ENCODE measurements around the gene LSR. TPM values are rescaled to one million over a fixed set of nuclear protein-coding genes. Genes with fewer than 3 reads are reported as not detected.

The LSR gene
- total and polyA plus RNA-seq, 2 experiments from 2014 or later: 116 to 212 TPM

DNA sequence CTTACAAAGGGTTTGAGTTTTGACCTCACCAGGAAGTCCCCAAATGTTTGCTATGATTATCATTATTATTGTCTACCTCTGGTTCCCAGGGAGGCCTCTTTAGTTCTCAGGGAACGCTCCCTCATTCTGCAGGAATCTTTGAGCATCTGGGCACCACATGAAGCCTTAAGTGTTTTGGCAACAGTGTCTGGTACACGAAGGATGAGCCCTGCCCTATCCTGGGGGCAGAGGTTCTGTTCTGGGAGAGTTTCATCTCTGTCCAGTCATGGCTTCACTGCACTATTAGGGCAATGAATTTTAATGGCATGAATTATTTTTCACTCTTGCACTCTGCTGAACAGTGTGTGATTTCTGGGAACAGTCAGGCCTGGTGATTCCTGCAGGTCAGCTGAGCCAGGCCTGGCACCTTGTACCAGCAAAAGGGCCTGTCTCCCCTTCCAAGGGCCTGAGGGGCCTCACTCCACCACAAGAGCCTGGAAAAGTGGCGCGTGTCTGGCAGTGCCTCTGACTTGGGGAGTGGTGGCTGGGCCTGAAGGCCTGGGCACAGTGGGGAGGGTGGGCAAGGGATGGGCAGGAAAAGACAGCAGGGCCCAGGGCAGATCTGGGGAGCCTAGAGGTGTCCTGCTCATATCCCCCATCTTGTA lies 24.8 kb upstream of the LSR start (continued):
- TF ChIP-seq, protein P1, sequence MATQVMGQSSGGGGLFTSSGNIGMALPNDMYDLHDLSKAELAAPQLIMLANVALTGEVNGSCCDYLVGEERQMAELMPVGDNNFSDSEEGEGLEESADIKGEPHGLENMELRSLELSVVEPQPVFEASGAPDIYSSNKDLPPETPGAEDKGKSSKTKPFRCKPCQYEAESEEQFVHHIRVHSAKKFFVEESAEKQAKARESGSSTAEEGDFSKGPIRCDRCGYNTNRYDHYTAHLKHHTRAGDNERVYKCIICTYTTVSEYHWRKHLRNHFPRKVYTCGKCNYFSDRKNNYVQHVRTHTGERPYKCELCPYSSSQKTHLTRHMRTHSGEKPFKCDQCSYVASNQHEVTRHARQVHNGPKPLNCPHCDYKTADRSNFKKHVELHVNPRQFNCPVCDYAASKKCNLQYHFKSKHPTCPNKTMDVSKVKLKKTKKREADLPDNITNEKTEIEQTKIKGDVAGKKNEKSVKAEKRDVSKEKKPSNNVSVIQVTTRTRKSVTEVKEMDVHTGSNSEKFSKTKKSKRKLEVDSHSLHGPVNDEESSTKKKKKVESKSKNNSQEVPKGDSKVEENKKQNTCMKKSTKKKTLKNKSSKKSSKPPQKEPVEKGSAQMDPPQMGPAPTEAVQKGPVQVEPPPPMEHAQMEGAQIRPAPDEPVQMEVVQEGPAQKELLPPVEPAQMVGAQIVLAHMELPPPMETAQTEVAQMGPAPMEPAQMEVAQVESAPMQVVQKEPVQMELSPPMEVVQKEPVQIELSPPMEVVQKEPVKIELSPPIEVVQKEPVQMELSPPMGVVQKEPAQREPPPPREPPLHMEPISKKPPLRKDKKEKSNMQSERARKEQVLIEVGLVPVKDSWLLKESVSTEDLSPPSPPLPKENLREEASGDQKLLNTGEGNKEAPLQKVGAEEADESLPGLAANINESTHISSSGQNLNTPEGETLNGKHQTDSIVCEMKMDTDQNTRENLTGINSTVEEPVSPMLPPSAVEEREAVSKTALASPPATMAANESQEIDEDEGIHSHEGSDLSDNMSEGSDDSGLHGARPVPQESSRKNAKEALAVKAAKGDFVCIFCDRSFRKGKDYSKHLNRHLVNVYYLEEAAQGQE (IDR thresholded peaks at IDR 0.05; ENCODE audit: unreplicated experiment): no peak
- TF ChIP-seq ZNF331 (CRISPR knock-in tag; IDR thresholded peaks at IDR 0.05; ENCODE audit: low read depth) (no peak), ZNF114 (CRISPR knock-in tag; IDR thresholded peaks at IDR 0.05) (no peak), NANOG (IDR thresholded peaks at IDR 0.05; ENCODE audit: borderline replicate concordance) (no peak), POLR2AphosphoS5 (IDR thresholded peaks at IDR 0.05; ENCODE audit: low read depth) (no peak), EZH2phosphoT487 (IDR thresholded peaks at IDR 0.05; ENCODE audit: unreplicated experiment) (no peak), JUNB (IDR thresholded peaks at IDR 0.05; ENCODE audit: unreplicated experiment) (no peak)

DNA sequence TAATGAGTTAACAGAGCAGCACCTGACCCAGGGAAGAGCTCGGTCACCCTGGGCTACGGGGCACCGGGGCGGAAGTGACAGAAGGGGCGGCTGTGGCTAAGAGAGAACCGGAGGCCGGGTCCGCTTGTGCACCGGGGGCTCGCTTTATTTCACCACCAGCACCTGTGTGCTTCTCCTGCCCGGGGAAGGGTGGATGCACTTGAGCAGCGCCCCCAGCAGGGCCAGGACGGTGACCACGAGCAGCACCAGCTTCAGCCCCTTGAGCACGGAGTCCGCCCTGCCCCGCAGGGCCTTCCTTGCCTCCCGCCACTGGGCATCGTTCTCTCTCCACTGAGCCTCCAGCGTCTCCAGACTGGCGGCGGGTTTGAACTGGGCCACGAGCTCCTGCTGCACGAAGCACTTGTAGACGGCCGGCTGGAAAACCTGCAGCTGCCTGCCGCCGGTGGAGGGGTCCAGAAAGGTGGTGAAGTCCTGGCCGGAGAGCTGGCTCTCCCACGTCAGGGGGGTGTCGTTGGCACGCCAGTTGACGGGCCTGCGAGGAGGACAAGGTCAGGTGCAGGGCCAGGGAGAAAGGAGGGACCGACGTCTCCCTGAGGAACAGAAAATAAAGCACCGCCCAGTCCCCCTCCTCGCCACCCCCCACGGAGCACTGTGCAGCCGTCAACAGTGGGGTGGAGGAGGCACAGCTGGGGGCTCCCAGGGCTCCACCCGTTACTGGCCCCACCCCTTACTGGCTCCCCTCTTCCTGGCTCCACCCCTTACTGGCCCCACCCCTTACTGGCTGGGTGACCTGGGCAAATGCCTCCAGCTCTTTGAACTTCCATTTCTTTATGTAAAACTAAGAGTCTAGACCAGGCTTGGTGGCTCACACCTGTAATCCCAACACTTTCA lies 23.9 kb upstream of the LSR start:
- Histone ChIP-seq H4K20me1 (replicated peaks; ENCODE audit: insufficient read depth) (no peaks in the 10 kb centered on the region), H3K36me3 (ENCODE audit: insufficient read depth) (no peaks in the 10 kb centered on the region; the same call in 1 of the 2 replicates), H2AFZ (peak overlapping the region; percentile 96), H3K27me3 (ENCODE audit: insufficient read depth) (no peaks in the 10 kb centered on the region), H3K4me2 (peak overlapping the region; percentile 79), H3K4me1 (ENCODE audit: insufficient read depth) (no peaks in the 10 kb centered on the region), H3K27ac (ENCODE audit: low read depth) (no peak overlapping the region), H3K4me3 (peak overlapping the region; percentile 50; the same call in 1 of the 2 replicates), H3F3A (replicated peaks; ENCODE audit: low read depth) (no peaks in the 10 kb centered on the region), H3K9me2 (ENCODE audit: insufficient read depth) (peaks cover 10% of the 10 kb centered on the region; the same call in 1 of the 2 replicates), H3K79me2 (replicated peaks; ENCODE audit: insufficient read depth) (no peaks in the 10 kb centered on the region)
- peak; percentile 76 for DNase-seq (ENCODE audit: low spot score)
- no peak overlapping the region for H3K4me3 Mint-ChIP-seq
- TF ChIP-seq, protein P2, sequence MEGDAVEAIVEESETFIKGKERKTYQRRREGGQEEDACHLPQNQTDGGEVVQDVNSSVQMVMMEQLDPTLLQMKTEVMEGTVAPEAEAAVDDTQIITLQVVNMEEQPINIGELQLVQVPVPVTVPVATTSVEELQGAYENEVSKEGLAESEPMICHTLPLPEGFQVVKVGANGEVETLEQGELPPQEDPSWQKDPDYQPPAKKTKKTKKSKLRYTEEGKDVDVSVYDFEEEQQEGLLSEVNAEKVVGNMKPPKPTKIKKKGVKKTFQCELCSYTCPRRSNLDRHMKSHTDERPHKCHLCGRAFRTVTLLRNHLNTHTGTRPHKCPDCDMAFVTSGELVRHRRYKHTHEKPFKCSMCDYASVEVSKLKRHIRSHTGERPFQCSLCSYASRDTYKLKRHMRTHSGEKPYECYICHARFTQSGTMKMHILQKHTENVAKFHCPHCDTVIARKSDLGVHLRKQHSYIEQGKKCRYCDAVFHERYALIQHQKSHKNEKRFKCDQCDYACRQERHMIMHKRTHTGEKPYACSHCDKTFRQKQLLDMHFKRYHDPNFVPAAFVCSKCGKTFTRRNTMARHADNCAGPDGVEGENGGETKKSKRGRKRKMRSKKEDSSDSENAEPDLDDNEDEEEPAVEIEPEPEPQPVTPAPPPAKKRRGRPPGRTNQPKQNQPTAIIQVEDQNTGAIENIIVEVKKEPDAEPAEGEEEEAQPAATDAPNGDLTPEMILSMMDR (conservative IDR thresholded peaks at IDR 0.05; ENCODE audit: low read depth in 2 of 2): peak; percentile 49 to 77
- TF ChIP-seq CREB1 (CRISPR knock-in tag; IDR thresholded peaks at IDR 0.05; ENCODE audit: low read depth): no peak
- 0 out of 2 replicates have a peak, but pooled peaks have one; percentile 14 for TF ChIP-seq POLR2AphosphoS5 (IDR thresholded peaks at IDR 0.05; ENCODE audit: low read depth)
- peaks cover 5% of the 10 kb centered on the region; the same call in 1 of the 3 replicates for H3K36me3 Mint-ChIP-seq (ENCODE audit: low read depth)
- H3K4me1 Mint-ChIP-seq: peaks cover 17% of the 10 kb centered on the region
- H3K9me3 Mint-ChIP-seq: peaks cover 8% of the 10 kb centered on the region; the same call in 1 of the 3 replicates
- peak; percentile 85 for ATAC-seq
- H3K27me3 Mint-ChIP-seq (ENCODE audit: insufficient read depth, low read depth, poor library complexity): peaks cover 18% of the 10 kb centered on the region
- H3K27ac Mint-ChIP-seq: no peak overlapping the region
